HG02943 (cell line): ENCODE measurements around the gene GNAO1.

Experiments
- ATAC-seq: cut with Tn5 transposase; IDR thresholded peaks from one replicate; pipeline ENCODE4 v1.9.1; 2021; ENCODE audit warnings: mild to moderate bottlenecking, low read depth, moderate library complexity; ENCODE audit not compliant: unreplicated experiment

GNAO1 gene

GRCh38 chr16:56262148-56262547 lies 70.9 kb downstream of the GNAO1 start:
- ATAC-seq = no peak

GRCh38 chr16:56262551-56263245 lies 71.4 kb downstream of the GNAO1 start:
- ATAC-seq = no peak

- ATAC-seq = no peak
Measured at GRCh38 chr16:56263711-56264608, 72.7 kb downstream of the GNAO1 start.

GRCh38 chr16:56264609-56264972 lies 73.3 kb downstream of the GNAO1 start:
- ATAC-seq = no peak

GRCh38 chr16:56265184-56265583 lies 73.9 kb downstream of the GNAO1 start:
- no peak for ATAC-seq

GRCh38 chr16:56265746-56266145 lies 74.5 kb downstream of the GNAO1 start:
- no peak for ATAC-seq

- no peak for ATAC-seq
Measured at GRCh38 chr16:56266641-56267607, 75.6 kb downstream of the GNAO1 start.

- ATAC-seq = no peak
Measured at GRCh38 chr16:56267888-56268287, 76.6 kb downstream of the GNAO1 start.

- no peak for ATAC-seq
Measured at GRCh38 chr16:56268799-56269198, 77.5 kb downstream of the GNAO1 start.

GRCh38 chr16:56269281-56269680 lies 78.0 kb downstream of the GNAO1 start:
- ATAC-seq = no peak

GRCh38 chr16:56269811-56270684 lies 78.8 kb downstream of the GNAO1 start:
- no peak for ATAC-seq

GRCh38 chr16:56270828-56271227 lies 79.5 kb downstream of the GNAO1 start:
- ATAC-seq = no peak

GRCh38 chr16:56272583-56272894 lies 81.2 kb downstream of the GNAO1 start:
- ATAC-seq = no peak

- ATAC-seq = no peak
Measured at GRCh38 chr16:56273615-56274014, 82.3 kb downstream of the GNAO1 start.

- ATAC-seq = no peak
Measured at GRCh38 chr16:56274369-56274768, 83.1 kb downstream of the GNAO1 start.

GRCh38 chr16:56275076-56275475 lies 83.8 kb downstream of the GNAO1 start:
- ATAC-seq = no peak

- no peak for ATAC-seq
Measured at GRCh38 chr16:56275801-56276200, 84.5 kb downstream of the GNAO1 start.

GRCh38 chr16:56277075-56277474 lies 85.8 kb downstream of the GNAO1 start:
- no peak for ATAC-seq

- no peak for ATAC-seq
Measured at GRCh38 chr16:56278196-56278855, 87.0 kb downstream of the GNAO1 start.
